ENCODE measurements around the gene PPIE. TPM values are rescaled to one million over a fixed set of nuclear protein-coding genes. Genes with fewer than 3 reads are reported as not detected.

Gene PPIE
- total and polyA plus RNA-seq, 2 donors (not counting 1 experiment from before 2014, with no cell fraction given) = 68.6 to 78.3 TPM

GRCh38 chr1:39727221-39727931 lies 11.3 kb upstream of the PPIE start:
- H3K4me1 ChIP-seq (ENCODE audit: control insufficient read depth in 2 of 2, insufficient read depth in 2 of 2, low read length in 2 of 2) = peaks cover 0 to 5% of the 10 kb centered on the region in 2 donors
- H3K27me3 ChIP-seq (replicated peaks in 1 of 4; ENCODE audit: control extremely low read depth in 1 of 4, control insufficient read depth in 3 of 4, insufficient read depth in 4 of 4, low read length in 3 of 4) = peaks cover 0 to 31% (median 9%) of the 10 kb centered on the region in 4 experiments
- no peaks in the 10 kb centered on the region for H3K9me3 Mint-ChIP-seq (ENCODE audit: insufficient read depth)
- DNase-seq = no peak
- H4K20me1 ChIP-seq (ENCODE audit: control insufficient read depth, insufficient read depth, low read length, poor library complexity, severe bottlenecking) = no peaks in the 10 kb centered on the region
- peaks cover 11% of the 10 kb centered on the region for H3K4me1 Mint-ChIP-seq
- TF ChIP-seq, protein P1, sequence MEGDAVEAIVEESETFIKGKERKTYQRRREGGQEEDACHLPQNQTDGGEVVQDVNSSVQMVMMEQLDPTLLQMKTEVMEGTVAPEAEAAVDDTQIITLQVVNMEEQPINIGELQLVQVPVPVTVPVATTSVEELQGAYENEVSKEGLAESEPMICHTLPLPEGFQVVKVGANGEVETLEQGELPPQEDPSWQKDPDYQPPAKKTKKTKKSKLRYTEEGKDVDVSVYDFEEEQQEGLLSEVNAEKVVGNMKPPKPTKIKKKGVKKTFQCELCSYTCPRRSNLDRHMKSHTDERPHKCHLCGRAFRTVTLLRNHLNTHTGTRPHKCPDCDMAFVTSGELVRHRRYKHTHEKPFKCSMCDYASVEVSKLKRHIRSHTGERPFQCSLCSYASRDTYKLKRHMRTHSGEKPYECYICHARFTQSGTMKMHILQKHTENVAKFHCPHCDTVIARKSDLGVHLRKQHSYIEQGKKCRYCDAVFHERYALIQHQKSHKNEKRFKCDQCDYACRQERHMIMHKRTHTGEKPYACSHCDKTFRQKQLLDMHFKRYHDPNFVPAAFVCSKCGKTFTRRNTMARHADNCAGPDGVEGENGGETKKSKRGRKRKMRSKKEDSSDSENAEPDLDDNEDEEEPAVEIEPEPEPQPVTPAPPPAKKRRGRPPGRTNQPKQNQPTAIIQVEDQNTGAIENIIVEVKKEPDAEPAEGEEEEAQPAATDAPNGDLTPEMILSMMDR (IDR thresholded peaks at IDR 0.05) = no peak
- no peak for TF ChIP-seq EZH2 (IDR thresholded peaks at IDR 0.05; ENCODE audit: borderline replicate concordance, insufficient read depth, low read depth, low read length, poor library complexity, severe bottlenecking)
- no peak overlapping the region for H3K27ac ChIP-seq (ENCODE audit: low read length in 2 of 2)
- no peaks in the 10 kb centered on the region for H3K79me2 ChIP-seq (ENCODE audit: control insufficient read depth, insufficient read depth, low read length)
- no peaks in the 10 kb centered on the region for H3K9me3 ChIP-seq (ENCODE audit: control extremely low read depth in 1 of 3, control insufficient read depth in 2 of 3, insufficient read depth in 1 of 3, low read length in 2 of 3)
- H3K36me3 ChIP-seq (replicated peaks in 1 of 2; ENCODE audit: control extremely low read depth in 1 of 2, control insufficient read depth in 1 of 2, extremely low read depth in 1 of 2, insufficient read depth in 2 of 2, low read length in 1 of 2) = no peaks in the 10 kb centered on the region
- peak overlapping the region; percentile 6 for H3K27ac Mint-ChIP-seq
- peak overlapping the region; percentile 79 for H3K4me3 Mint-ChIP-seq
- ChIA-PET POLR2A (no interaction called here), CTCF (no interaction called here)
- no peak overlapping the region for H3K9ac ChIP-seq (ENCODE audit: low read length)
- intact Hi-C loops (cut with micrococcal nuclease) = loop anchor here (10.0 kb wide), 1 partner anchor 67 kb away; no protein-coding TSS in a partner anchor
- 40% methylated on average over 5 of the region's 10 CpGs for WGBS (ENCODE audit: insufficient coverage)
- peak; percentile 10 for ATAC-seq (ENCODE audit: low read depth)
- peak overlapping the region in 1 of 5 experiments; percentile 8 for H3K4me3 ChIP-seq (ENCODE audit: control extremely low read depth in 1 of 5, extremely low read depth in 1 of 5, insufficient read depth in 1 of 5, low read depth in 2 of 5, low read length in 4 of 5)
- H3K27me3 Mint-ChIP-seq = peaks cover 49% of the 10 kb centered on the region
- no peak overlapping the region for H3K4me2 ChIP-seq (replicated peaks; ENCODE audit: low read depth, low read length, poor library complexity, severe bottlenecking)
- peak overlapping the region; percentile 32 for H2AFZ ChIP-seq (ENCODE audit: insufficient read depth, low read depth, low read length, poor library complexity, severe bottlenecking)

DNA sequence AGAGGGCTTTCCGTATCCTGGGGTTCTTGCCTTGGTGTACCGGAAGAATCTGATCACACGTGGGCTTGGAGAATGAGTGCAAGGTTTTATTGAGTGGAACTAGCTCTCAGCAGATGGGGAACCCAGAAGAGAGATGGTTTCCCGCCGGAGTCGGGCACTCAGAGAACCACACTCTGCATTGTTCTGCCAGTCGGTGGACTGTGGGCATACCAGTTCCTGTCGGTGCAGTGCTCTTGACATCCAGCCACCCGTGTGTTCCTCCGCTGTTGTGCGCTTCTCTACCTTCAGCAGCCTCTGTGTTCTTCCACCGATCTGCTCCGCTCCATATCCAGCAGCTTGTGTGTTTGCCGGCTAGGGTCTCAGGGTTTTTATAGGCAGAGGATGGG lies 10.8 kb upstream of the PPIE start:
- H3K27ac Mint-ChIP-seq = peak overlapping the region; percentile 53
- no peaks in the 10 kb centered on the region for H3K9me3 Mint-ChIP-seq (ENCODE audit: insufficient read depth)
- TF ChIP-seq, protein P1 (IDR thresholded peaks at IDR 0.05) = no peak
- TF ChIP-seq EZH2 (IDR thresholded peaks at IDR 0.05; ENCODE audit: borderline replicate concordance, insufficient read depth, low read depth, low read length, poor library complexity, severe bottlenecking) = no peak
- ChIA-PET CTCF (no interaction called here), POLR2A (no interaction called here)
- H3K9me3 ChIP-seq (ENCODE audit: control extremely low read depth in 1 of 3, control insufficient read depth in 2 of 3, insufficient read depth in 1 of 3, low read length in 2 of 3) = no peaks in the 10 kb centered on the region
- peak overlapping the region in 2 of 5 experiments; percentile 1 to 8 for H3K4me3 ChIP-seq (ENCODE audit: control extremely low read depth in 1 of 5, extremely low read depth in 1 of 5, insufficient read depth in 1 of 5, low read depth in 2 of 5, low read length in 4 of 5)
- H3K36me3 ChIP-seq (replicated peaks in 1 of 2; ENCODE audit: control extremely low read depth in 1 of 2, control insufficient read depth in 1 of 2, extremely low read depth in 1 of 2, insufficient read depth in 2 of 2, low read length in 1 of 2) = no peaks in the 10 kb centered on the region
- H3K79me2 ChIP-seq (ENCODE audit: control insufficient read depth, insufficient read depth, low read length) = no peaks in the 10 kb centered on the region
- DNase-seq (no peak), ATAC-seq (ENCODE audit: low read depth) (peak; percentile 31)
- peaks cover 0 to 37% (median 11%) of the 10 kb centered on the region in 4 experiments for H3K27me3 ChIP-seq (replicated peaks in 1 of 4; ENCODE audit: control extremely low read depth in 1 of 4, control insufficient read depth in 3 of 4, insufficient read depth in 4 of 4, low read length in 3 of 4)
- H3K4me3 Mint-ChIP-seq = peak overlapping the region; percentile 79
- no peaks in the 10 kb centered on the region for H4K20me1 ChIP-seq (ENCODE audit: control insufficient read depth, insufficient read depth, low read length, poor library complexity, severe bottlenecking)
- intact Hi-C loops (cut with micrococcal nuclease) = loop anchor here (10.0 kb wide), 1 partner anchor 67 kb away; no protein-coding TSS in a partner anchor
- 64% methylated on average over 13 of the region's 14 CpGs for WGBS (ENCODE audit: insufficient coverage)
- peaks cover 0 to 5% of the 10 kb centered on the region in 2 donors for H3K4me1 ChIP-seq (ENCODE audit: control insufficient read depth in 2 of 2, insufficient read depth in 2 of 2, low read length in 2 of 2)
- H3K4me2 ChIP-seq (replicated peaks; ENCODE audit: low read depth, low read length, poor library complexity, severe bottlenecking) = no peak overlapping the region
- peak overlapping the region; percentile 32 for H2AFZ ChIP-seq (ENCODE audit: insufficient read depth, low read depth, low read length, poor library complexity, severe bottlenecking)
- H3K27ac ChIP-seq (ENCODE audit: low read length in 2 of 2) = no peak overlapping the region
- peaks cover 11% of the 10 kb centered on the region for H3K4me1 Mint-ChIP-seq
- H3K27me3 Mint-ChIP-seq = peaks cover 49% of the 10 kb centered on the region
- H3K9ac ChIP-seq (ENCODE audit: low read length) = peak overlapping the region; percentile 11

All from B cell (primary cell).